Liver (tissue), 9 donors: ENCODE measurements around the gene PPP2R2C. TPM values are rescaled to one million over a fixed set of nuclear protein-coding genes. Genes with fewer than 3 reads are reported as not detected.

Experiments
- DNase-seq: peaks from one replicate; pipeline ENCODE4 v3.0.0-alpha.2; 2017; ENCODE audit warnings: low spot score
- H3K27ac ChIP-seq, 2 donors: one replicate each; pipeline ENCODE4 v1.7.0; 2013; ENCODE audit warnings: inconsistent platforms in 2 of 2, low read length in 2 of 2, control low read depth in 1 of 2, low read depth in 1 of 2, mild to moderate bottlenecking in 1 of 2
- H3K27me3 ChIP-seq, 4 donors: one replicate each; pipeline versions ENCODE4 v1.6.1 to v1.7.0; 2013; ENCODE audit warnings: low read length in 3 of 4, inconsistent platforms in 1 of 4, mild to moderate bottlenecking in 1 of 4, moderate library complexity in 1 of 4; ENCODE audit not compliant: control insufficient read depth in 4 of 4, insufficient read depth in 4 of 4
- H3K36me3 ChIP-seq, 4 donors: one replicate each; pipeline versions ENCODE4 v1.6.1 to v1.7.0; 2013; ENCODE audit warnings: low read length in 3 of 4, mild to moderate bottlenecking in 3 of 4, low read depth in 1 of 4, moderate library complexity in 1 of 4; ENCODE audit not compliant: control insufficient read depth in 4 of 4, insufficient read depth in 3 of 4
- H3K4me1 ChIP-seq, 4 donors: one replicate each; pipeline versions ENCODE4 v1.6.1 to v1.7.0; 2013; ENCODE audit warnings: low read length in 3 of 4, mild to moderate bottlenecking in 3 of 4, moderate library complexity in 1 of 4; ENCODE audit not compliant: control insufficient read depth in 4 of 4, insufficient read depth in 4 of 4
- H3K4me3 ChIP-seq, 3 donors: one replicate each; pipeline versions ENCODE4 v1.6.1 to v1.7.0; 2013; ENCODE audit warnings: low read length in 3 of 3, control low read depth in 1 of 3, low read depth in 1 of 3, mild to moderate bottlenecking in 1 of 3
- H3K9ac ChIP-seq, 2 donors: one replicate each; pipeline ENCODE4 v1.7.0; 2013; ENCODE audit warnings: low read length in 2 of 2, mild to moderate bottlenecking in 2 of 2, moderate library complexity in 2 of 2, control low read depth in 1 of 2, low read depth in 1 of 2
- H3K9me3 ChIP-seq, 4 donors: one replicate each; pipeline versions ENCODE4 v1.6.1 to v1.7.0; 2013; ENCODE audit warnings: low read length in 3 of 4; ENCODE audit not compliant: control insufficient read depth in 4 of 4
- EGR1 ChIP-seq, 2 donors: IDR thresholded peaks; 2 replicates each; pipeline ENCODE4 v1.6.1; 2016 to 2018; ENCODE audit warnings: antibody characterized with exemption in 2 of 2, low read depth in 2 of 2
- FOXA1 ChIP-seq: IDR thresholded peaks from 2 replicates; pipeline ENCODE4 v1.6.1; 2016; ENCODE audit warnings: antibody characterized with exemption
- FOXA2 ChIP-seq: IDR thresholded peaks from 2 replicates; pipeline ENCODE4 v1.6.1; 2016; ENCODE audit warnings: antibody characterized with exemption
- GABPA ChIP-seq, 2 donors: IDR thresholded peaks in 1 of 2; conservative IDR thresholded peaks in 1 of 2; 2 replicates each; pipeline ENCODE4 v1.6.1; 2016; ENCODE audit warnings: antibody characterized with exemption in 2 of 2, mild to moderate bottlenecking in 1 of 2, moderate library complexity in 1 of 2
- HNF4A ChIP-seq, 2 donors: conservative IDR thresholded peaks; 2 replicates each; pipeline ENCODE4 v1.6.1; 2016; ENCODE audit warnings: antibody characterized with exemption in 2 of 2, mild to moderate bottlenecking in 2 of 2
- HNF4G ChIP-seq: IDR thresholded peaks from 2 replicates; pipeline ENCODE4 v1.6.1; 2016; ENCODE audit warnings: antibody characterized with exemption
- JUND ChIP-seq, 2 donors: IDR thresholded peaks; 2 replicates each; pipeline ENCODE4 v1.6.1; 2016; ENCODE audit warnings: antibody characterized with exemption in 2 of 2
- NR2F2 ChIP-seq: IDR thresholded peaks from 2 replicates; pipeline ENCODE4 v1.6.1; 2016; ENCODE audit warnings: antibody characterized with exemption
- RAD21 ChIP-seq, 2 donors: IDR thresholded peaks; 2 replicates each; pipeline ENCODE4 v1.6.1; 2016; ENCODE audit warnings: antibody characterized with exemption in 2 of 2, mild to moderate bottlenecking in 2 of 2
- RXRA ChIP-seq, 2 donors: IDR thresholded peaks; 2 replicates each; pipeline ENCODE4 v1.6.1; 2017 to 2018; ENCODE audit warnings: antibody characterized with exemption in 2 of 2, mild to moderate bottlenecking in 1 of 2
- SP1 ChIP-seq: IDR thresholded peaks from 2 replicates; pipeline ENCODE4 v1.6.1; 2018; ENCODE audit warnings: antibody characterized with exemption, mild to moderate bottlenecking
- TAF1 ChIP-seq: conservative IDR thresholded peaks from 2 replicates; pipeline ENCODE4 v1.6.1; 2016; ENCODE audit warnings: antibody characterized with exemption, mild to moderate bottlenecking
- YY1 ChIP-seq: IDR thresholded peaks from 2 replicates; pipeline ENCODE4 v1.6.1; 2016; ENCODE audit warnings: antibody characterized with exemption, mild to moderate bottlenecking
- WGBS: extraction: QIAGEN DNeasy Blood & Tissue Kit; methylation state at CpG from one replicate; pipeline ENCODE4 v1.1.7; 2013; 5-methylcytosine and 5-hydroxymethylcytosine counted together
- polyA plus RNA-seq, 2 donors: library from polyadenylated mRNA; stranded (reverse) in 1 of 2; unstranded in 1 of 2; fragments of 200-250 nt in 1 of 2; fragments of >200 nt in 1 of 2; fragmentation: Nextera tagmentation in 1 of 2; extraction: Ambion mirVana in 1 of 2; gene quantifications; one replicate each; pipeline versions ENCODE4 v1.2.1 to v1.2.3, GENCODE V29; 2013 to 2015
- total RNA-seq, 2 donors: library from RNA; depleted of rRNA; stranded (reverse); fragments of >200 nt; gene quantifications; one replicate each; pipeline ENCODE4 v1.2.3, GENCODE V29; 2014
- TF ChIP-seq, protein P1 (sequence below): IDR thresholded peaks from 2 replicates; pipeline ENCODE4 v1.6.1; 2016; ENCODE audit warnings: antibody characterized with exemption
- TF ChIP-seq, protein P2 (sequence below): IDR thresholded peaks from 2 replicates; pipeline ENCODE4 v1.6.1; 2016; ENCODE audit warnings: antibody characterized with exemption, mild to moderate bottlenecking
- TF ChIP-seq, protein P3 (sequence below): IDR thresholded peaks from 2 replicates; pipeline ENCODE4 v1.6.1; 2016; ENCODE audit warnings: antibody characterized with exemption
- TF ChIP-seq, protein P4 (sequence below): fragments of 150-350 bp; IDR thresholded peaks from 2 replicates; pipeline ENCODE4 v1.5.1; 2017; ENCODE audit warnings: improper control_type of control experiment, low read depth, low read length; ENCODE audit not compliant: missing input control
- TF ChIP-seq, protein P5 (sequence below): IDR thresholded peaks from 2 replicates; pipeline ENCODE4 v1.6.1; 2016; ENCODE audit warnings: antibody characterized with exemption
- donor health status: healthy.
- donor health status: healthy.
- donor health status: healthy.
- donor health status: healthy.
- donor health status: healthy.

Gene PPP2R2C
- total and polyA plus RNA-seq, 4 donors: under 0.01 to 0.01 TPM; not detected in 2

DNA sequence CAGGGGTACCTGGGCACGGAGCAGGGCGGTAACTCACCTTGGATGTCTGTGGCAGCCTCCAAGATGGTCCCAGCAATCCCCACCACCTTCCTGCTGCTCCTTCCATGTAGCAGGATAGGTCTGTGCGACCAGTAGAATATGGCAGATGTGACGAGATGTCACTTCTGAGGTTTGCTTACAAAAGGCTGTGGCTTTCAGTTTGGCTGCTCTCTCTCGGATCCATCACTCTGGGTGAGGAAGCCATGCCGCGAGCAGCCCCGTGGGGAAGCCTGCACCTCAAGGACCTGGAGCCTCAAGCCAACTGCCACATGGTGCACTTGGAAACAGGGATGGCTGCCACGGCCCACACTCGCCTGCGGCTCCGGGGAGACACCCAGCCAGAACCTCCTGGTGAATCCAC, 165.2 kb downstream of the PPP2R2C start:
- no peak overlapping the region for H3K4me3 ChIP-seq
- 85% methylated on average over 12 of the region's 12 CpGs for WGBS
- no peaks in the 10 kb centered on the region for H3K9me3 ChIP-seq
- H3K27me3 ChIP-seq: no peaks in the 10 kb centered on the region
- no peaks in the 10 kb centered on the region for H3K4me1 ChIP-seq
- DNase-seq: no peak
- H3K36me3 ChIP-seq: peaks cover 0 to 16% (median 2%) of the 10 kb centered on the region in 4 donors
- TF ChIP-seq, protein P1, sequence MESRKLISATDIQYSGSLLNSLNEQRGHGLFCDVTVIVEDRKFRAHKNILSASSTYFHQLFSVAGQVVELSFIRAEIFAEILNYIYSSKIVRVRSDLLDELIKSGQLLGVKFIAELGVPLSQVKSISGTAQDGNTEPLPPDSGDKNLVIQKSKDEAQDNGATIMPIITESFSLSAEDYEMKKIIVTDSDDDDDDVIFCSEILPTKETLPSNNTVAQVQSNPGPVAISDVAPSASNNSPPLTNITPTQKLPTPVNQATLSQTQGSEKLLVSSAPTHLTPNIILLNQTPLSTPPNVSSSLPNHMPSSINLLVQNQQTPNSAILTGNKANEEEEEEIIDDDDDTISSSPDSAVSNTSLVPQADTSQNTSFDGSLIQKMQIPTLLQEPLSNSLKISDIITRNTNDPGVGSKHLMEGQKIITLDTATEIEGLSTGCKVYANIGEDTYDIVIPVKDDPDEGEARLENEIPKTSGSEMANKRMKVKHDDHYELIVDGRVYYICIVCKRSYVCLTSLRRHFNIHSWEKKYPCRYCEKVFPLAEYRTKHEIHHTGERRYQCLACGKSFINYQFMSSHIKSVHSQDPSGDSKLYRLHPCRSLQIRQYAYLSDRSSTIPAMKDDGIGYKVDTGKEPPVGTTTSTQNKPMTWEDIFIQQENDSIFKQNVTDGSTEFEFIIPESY: no peak
- TF ChIP-seq EGR1 (IDR thresholded peaks at IDR 0.05; ENCODE audit: low read depth in 2 of 2) (no peak), GABPA (IDR thresholded peaks at IDR 0.05 in 1 of 2, conservative IDR thresholded peaks at IDR 0.05 in 1 of 2) (no peak), JUND (IDR thresholded peaks at IDR 0.05) (no peak), YY1 (no peak), RXRA (IDR thresholded peaks at IDR 0.05) (no peak), TAF1 (no peak), NR2F2 (no peak), FOXA2 (no peak), FOXA1 (no peak), HNF4A (conservative IDR thresholded peaks at IDR 0.05) (no peak), RAD21 (IDR thresholded peaks at IDR 0.05) (no peak), SP1 (no peak), HNF4G (no peak)
- TF ChIP-seq, protein P2, sequence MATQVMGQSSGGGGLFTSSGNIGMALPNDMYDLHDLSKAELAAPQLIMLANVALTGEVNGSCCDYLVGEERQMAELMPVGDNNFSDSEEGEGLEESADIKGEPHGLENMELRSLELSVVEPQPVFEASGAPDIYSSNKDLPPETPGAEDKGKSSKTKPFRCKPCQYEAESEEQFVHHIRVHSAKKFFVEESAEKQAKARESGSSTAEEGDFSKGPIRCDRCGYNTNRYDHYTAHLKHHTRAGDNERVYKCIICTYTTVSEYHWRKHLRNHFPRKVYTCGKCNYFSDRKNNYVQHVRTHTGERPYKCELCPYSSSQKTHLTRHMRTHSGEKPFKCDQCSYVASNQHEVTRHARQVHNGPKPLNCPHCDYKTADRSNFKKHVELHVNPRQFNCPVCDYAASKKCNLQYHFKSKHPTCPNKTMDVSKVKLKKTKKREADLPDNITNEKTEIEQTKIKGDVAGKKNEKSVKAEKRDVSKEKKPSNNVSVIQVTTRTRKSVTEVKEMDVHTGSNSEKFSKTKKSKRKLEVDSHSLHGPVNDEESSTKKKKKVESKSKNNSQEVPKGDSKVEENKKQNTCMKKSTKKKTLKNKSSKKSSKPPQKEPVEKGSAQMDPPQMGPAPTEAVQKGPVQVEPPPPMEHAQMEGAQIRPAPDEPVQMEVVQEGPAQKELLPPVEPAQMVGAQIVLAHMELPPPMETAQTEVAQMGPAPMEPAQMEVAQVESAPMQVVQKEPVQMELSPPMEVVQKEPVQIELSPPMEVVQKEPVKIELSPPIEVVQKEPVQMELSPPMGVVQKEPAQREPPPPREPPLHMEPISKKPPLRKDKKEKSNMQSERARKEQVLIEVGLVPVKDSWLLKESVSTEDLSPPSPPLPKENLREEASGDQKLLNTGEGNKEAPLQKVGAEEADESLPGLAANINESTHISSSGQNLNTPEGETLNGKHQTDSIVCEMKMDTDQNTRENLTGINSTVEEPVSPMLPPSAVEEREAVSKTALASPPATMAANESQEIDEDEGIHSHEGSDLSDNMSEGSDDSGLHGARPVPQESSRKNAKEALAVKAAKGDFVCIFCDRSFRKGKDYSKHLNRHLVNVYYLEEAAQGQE: no peak
- TF ChIP-seq, protein P3, sequence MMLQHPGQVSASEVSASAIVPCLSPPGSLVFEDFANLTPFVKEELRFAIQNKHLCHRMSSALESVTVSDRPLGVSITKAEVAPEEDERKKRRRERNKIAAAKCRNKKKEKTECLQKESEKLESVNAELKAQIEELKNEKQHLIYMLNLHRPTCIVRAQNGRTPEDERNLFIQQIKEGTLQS: no peak
- TF ChIP-seq, protein P4, sequence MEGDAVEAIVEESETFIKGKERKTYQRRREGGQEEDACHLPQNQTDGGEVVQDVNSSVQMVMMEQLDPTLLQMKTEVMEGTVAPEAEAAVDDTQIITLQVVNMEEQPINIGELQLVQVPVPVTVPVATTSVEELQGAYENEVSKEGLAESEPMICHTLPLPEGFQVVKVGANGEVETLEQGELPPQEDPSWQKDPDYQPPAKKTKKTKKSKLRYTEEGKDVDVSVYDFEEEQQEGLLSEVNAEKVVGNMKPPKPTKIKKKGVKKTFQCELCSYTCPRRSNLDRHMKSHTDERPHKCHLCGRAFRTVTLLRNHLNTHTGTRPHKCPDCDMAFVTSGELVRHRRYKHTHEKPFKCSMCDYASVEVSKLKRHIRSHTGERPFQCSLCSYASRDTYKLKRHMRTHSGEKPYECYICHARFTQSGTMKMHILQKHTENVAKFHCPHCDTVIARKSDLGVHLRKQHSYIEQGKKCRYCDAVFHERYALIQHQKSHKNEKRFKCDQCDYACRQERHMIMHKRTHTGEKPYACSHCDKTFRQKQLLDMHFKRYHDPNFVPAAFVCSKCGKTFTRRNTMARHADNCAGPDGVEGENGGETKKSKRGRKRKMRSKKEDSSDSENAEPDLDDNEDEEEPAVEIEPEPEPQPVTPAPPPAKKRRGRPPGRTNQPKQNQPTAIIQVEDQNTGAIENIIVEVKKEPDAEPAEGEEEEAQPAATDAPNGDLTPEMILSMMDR: no peak
- TF ChIP-seq, protein P5, sequence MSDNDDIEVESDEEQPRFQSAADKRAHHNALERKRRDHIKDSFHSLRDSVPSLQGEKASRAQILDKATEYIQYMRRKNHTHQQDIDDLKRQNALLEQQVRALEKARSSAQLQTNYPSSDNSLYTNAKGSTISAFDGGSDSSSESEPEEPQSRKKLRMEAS: no peak
- H3K27ac ChIP-seq: no peak overlapping the region
- H3K9ac ChIP-seq: no peak overlapping the region
